ENCODE data around the gene LOXHD1.

LOXHD1 gene

DNA sequence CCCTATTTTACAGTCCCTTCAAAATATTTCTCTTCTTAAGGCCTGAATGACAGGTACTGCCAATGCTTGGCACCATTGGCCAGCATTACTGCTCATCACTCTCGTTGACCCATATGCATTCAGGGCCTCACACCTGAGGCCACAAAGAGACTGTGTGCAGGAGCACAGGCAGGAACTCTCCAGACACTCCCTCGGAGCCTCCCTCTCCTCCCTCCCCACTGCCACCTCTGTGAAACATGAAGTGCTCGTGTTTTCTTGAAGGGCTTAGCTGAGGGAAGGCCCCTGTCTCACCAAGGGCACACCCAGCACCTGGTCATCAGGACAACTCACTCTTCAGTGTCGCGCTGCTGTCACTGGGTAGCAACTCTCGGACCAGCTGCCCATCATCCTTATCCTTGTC, 85.3 kb downstream of the LOXHD1 start:
- DNase-seq: no peak

- no peak for DNase-seq
Observed at GRCh38 chr18:46570666-46571065, 86.4 kb downstream of the LOXHD1 start.

GRCh38 chr18:46570134-46570533, 86.9 kb downstream of the LOXHD1 start:
- no peak for DNase-seq

DNA sequence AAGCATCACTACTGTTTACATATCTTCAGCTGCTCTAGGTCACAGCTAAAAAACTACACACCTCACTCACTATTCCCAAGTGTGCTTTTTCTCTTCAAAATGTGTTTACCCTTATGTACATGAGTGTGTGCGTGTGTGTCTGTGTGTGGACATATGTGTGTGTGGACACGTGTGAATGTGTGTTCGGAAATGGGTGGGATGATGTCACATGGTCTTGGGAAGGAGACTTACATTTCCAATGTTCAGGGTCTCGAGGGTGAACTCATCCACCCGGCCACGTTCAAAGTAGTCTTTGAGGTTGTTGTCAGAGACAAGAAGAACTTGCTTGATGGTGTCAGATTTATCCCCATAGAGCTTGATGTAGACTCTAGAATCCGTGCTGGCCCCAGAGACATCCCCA, 87.8 kb downstream of the LOXHD1 start:
- DNase-seq: no peak

DNA sequence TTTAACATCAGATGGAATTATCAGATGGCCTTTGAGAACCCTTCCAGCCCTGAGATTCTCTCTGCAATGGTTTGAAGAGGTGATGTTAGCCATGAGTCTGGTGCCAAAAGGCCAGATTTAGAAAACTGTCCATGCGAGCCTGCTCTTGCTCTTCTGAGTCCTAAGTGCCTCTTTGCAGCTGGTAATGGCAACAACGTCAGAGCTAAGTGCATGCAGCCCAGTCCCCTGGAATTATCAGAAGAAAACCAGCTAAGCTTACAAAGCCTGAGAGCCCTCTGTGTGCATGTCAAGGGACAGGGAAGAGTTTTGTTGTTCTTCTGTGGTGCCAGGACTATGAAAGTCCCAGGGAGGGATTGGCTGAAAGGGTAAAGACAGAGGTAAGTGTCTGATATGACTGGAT, 89.8 kb downstream of the LOXHD1 start:
- DNase-seq: no peak

GRCh38 chr18:46566111-46566510, 90.9 kb downstream of the LOXHD1 start:
- no peak for DNase-seq

- no peak for DNase-seq
Observed at GRCh38 chr18:46565256-46565655, 91.8 kb downstream of the LOXHD1 start.

GRCh38 chr18:46563317-46563716, 93.7 kb downstream of the LOXHD1 start:
- no peak for DNase-seq

GRCh38 chr18:46562674-46563192, 94.3 kb downstream of the LOXHD1 start:
- DNase-seq: no peak

DNA sequence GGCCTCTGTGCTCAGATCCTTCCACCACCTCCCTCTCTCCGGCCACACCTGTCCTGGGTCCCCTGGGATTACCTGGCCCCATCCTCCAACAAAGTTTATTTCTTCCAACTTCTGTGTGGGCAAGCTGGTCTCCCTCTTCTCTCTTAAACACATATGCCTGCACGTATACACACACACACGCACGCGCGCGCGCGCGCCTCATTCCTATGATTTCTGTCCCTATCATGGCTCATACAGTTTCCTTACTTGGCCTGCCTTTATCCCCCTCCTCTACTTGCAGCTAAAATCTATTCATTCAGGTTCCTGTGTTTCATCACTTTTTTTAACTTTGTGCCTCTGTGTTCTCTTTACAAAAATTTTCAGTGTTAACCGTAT, 96.4 kb downstream of the LOXHD1 start:
- DNase-seq: no peak

- no peak for DNase-seq
Observed at GRCh38 chr18:46559946-46560670, 96.9 kb downstream of the LOXHD1 start.

DNA sequence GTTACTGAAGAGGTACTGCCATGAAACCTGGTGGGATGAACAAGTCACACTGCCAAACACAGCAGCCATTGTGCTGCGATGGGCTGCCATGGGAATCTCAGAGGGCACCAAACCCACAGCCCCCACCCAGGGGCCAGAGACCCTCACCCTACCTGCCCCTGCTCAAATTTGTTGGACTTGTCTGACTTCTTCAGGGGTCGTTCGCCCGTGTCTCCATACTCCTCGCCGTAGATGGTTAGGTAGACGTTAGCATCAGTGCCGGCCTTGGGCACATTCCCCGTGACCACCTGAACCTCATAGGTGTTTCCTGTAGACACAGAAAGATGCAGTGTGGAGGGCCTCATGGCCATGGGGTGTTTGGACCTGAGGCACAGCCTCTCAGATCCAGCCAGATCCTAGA, 97.7 kb downstream of the LOXHD1 start:
- no peak for DNase-seq

GRCh38 chr18:46556590-46557206, 100.3 kb downstream of the LOXHD1 start:
- no peak for DNase-seq

DNA sequence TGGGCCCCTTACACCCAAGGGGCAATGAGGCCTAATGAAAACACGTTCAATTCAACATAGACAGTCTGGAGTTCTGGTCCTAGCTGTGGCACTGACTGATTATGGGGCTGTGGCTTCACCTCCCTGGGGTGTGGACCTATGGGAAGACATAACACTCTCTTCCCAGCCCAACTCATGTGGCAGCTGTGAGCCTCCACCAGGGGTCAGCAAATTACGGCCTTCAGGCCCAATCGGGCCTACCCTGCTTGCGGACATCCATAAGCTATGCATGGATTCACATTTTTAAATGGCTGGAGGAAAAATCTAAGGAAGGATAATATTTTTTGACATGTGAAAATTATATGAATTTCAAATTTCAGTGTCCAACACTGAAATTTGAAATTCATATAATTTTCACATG, 101.3 kb downstream of the LOXHD1 start:
- DNase-seq: no peak

DNA sequence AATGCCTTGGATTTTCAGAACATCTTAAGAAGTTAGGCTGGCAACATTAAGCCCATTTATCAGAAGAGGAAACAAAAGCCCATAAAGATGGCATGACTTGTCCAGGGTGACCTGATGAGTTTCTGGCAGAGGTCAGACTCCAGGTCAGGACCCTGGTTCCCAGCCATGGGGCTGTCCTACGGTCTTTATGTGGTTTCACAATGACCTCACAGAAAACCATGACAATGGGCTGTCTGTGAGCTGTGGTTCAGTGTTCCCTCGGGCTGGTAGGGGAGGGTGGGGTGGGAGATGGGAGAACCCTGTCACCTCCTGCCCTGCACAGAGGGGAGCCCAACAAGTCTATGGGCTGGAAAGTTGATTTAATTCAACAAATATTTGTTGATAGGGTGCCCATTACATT, 101.8 kb downstream of the LOXHD1 start:
- DNase-seq: no peak

- no peak for DNase-seq
Observed at GRCh38 chr18:46554406-46555080, 102.5 kb downstream of the LOXHD1 start.

GRCh38 chr18:46550609-46551008, 106.4 kb downstream of the LOXHD1 start:
- DNase-seq: no peak

DNA sequence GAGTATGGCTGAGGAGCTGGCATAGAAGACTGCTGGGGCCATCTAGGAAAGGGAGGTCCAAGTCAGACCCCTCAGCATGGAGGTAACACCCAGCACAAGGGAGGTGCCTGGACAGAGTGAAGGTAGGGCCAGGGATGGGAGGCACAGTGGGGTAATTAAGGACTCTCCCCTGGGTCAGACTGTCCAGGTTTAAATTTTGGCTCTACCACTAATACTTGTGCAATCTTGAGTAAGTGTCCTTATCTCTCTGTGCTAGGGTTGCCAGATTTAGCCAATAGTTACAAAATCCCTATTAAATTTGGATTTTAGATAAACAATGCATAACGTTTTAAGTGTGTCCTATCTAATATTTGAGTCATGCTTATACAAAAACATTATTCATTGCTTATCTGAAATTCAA, 109.5 kb downstream of the LOXHD1 start:
- DNase-seq: no peak

DNA sequence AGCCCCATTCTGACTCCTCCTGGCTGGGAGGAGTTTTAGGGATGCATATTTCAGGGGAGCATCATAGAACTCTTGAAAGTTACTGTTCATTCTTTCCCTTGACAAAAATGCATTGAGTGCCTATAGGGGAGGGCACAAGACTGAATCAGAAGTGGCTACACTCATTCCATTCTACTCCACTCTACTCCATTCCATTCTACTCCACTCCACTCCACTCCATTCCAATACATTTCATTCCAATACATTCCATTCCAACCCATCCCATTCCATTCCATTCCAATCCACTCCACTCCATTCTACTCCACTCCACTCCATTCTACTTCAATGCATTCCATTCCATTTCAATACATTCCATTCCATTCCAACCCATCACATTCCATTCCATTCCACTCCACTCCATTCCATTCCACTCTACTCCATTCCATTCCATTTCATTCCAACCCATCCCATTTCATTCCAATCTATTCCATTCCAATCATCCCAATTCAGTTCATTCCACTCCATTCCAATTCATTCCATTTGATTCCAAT, 110.8 kb downstream of the LOXHD1 start:
- DNase-seq: no peak

- no peak for DNase-seq
Observed at GRCh38 chr18:46542545-46542944, 114.5 kb downstream of the LOXHD1 start.

GRCh38 chr18:46541626-46542189, 115.3 kb downstream of the LOXHD1 start:
- DNase-seq: no peak

DNA sequence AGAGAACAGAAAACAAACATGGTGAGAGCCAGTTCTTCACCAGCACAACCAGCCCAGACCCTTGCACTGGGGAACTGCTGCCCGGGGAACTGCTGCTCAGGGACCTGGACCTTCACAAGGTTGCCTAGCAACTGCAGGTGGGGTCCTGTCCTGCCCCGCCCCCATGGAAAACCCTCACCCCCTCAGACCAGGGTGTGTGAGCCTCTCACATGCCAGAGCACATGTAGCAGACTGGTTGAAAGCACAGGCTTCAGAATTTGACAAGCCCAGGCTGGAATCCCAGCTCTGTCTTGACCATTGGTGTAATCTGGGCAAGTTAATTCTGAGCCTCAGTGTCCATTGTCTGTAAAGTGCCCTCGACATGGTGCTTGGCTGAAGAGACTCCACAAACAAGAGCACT, 118.6 kb downstream of the LOXHD1 start:
- no peak for DNase-seq

- no peak for DNase-seq
Observed at GRCh38 chr18:46536215-46536874, 120.7 kb downstream of the LOXHD1 start.
